H9 (cell line): ENCODE data around the gene SOSTDC1. TPM values are rescaled to one million over a fixed set of nuclear protein-coding genes. Genes with fewer than 3 reads are reported as not detected.
A peak's percentile ranks its signal among the peaks of the same experiment; 100 is the strongest.

Source experiments
- DNase-seq: peaks from one replicate; pipeline ENCODE4 v3.0.0-alpha.2; 2017
- H2AFZ ChIP-seq: one replicate; pipeline ENCODE4 v1.6.1; 2013; ENCODE audit warnings: mild to moderate bottlenecking, low read length, control low read depth, moderate library complexity
- H2AK5ac ChIP-seq: 2 replicates; pipeline ENCODE4 v1.6.1; 2013; ENCODE audit warnings: low read length, control low read depth, mixed read lengths; ENCODE audit not compliant: insufficient read length
- H2BK120ac ChIP-seq: one replicate; pipeline ENCODE4 v1.6.1; 2013; ENCODE audit warnings: low read depth, mild to moderate bottlenecking, low read length, control low read depth, inconsistent platforms; ENCODE audit not compliant: poor library complexity, severe bottlenecking
- H2BK12ac ChIP-seq: 2 replicates; pipeline ENCODE4 v1.6.1; 2013; ENCODE audit warnings: low read length, control low read depth, mixed read lengths, low read depth; ENCODE audit not compliant: insufficient read length
- H2BK15ac ChIP-seq: 2 replicates; pipeline ENCODE4 v1.6.1; 2013; ENCODE audit warnings: low read depth, low read length, control low read depth
- H2BK20ac ChIP-seq: one replicate; pipeline ENCODE4 v1.6.1; 2013; ENCODE audit warnings: low read depth, mild to moderate bottlenecking, low read length, control low read depth, inconsistent platforms; ENCODE audit not compliant: poor library complexity, severe bottlenecking
- H2BK5ac ChIP-seq: 2 replicates; pipeline ENCODE4 v1.6.1; 2013; ENCODE audit warnings: low read length, control low read depth, mixed read lengths; ENCODE audit not compliant: insufficient read length
- H3K14ac ChIP-seq: 2 replicates; pipeline ENCODE4 v1.6.1; 2013; ENCODE audit warnings: low read length, control low read depth; ENCODE audit not compliant: insufficient read depth
- H3K18ac ChIP-seq: 2 replicates; pipeline ENCODE4 v1.6.1; 2013; ENCODE audit warnings: low read depth, mild to moderate bottlenecking, mixed read lengths, low read length, control low read depth; ENCODE audit not compliant: insufficient read length
- H3K23ac ChIP-seq: 2 replicates; pipeline ENCODE4 v1.6.1; 2013; ENCODE audit warnings: low read length, control low read depth, mixed read lengths, low read depth; ENCODE audit not compliant: insufficient read length
- H3K23me2 ChIP-seq: 2 replicates; pipeline ENCODE4 v1.6.1; 2013; ENCODE audit warnings: low read depth, mild to moderate bottlenecking, mixed read lengths, low read length, control low read depth; ENCODE audit not compliant: insufficient read length, poor library complexity, severe bottlenecking
- H3K27ac ChIP-seq: 2 replicates; pipeline ENCODE4 v1.5.1; 2013; ENCODE audit warnings: low read length, control low read depth, mixed read lengths, low read depth; ENCODE audit not compliant: insufficient read length
- H3K27me3 ChIP-seq: 2 replicates; pipeline ENCODE4 v1.6.1; 2013; ENCODE audit warnings: low read length, control low read depth, inconsistent platforms; ENCODE audit not compliant: insufficient read depth
- H3K4ac ChIP-seq: 2 replicates; pipeline ENCODE4 v1.6.1; 2013; ENCODE audit warnings: low read depth, mild to moderate bottlenecking, control low read depth, inconsistent platforms, low read length, moderate library complexity
- H3K4me1 ChIP-seq: 2 replicates; pipeline ENCODE4 v1.6.1; 2013; ENCODE audit warnings: low read length, control low read depth, inconsistent platforms; ENCODE audit not compliant: insufficient read depth
- H3K4me2 ChIP-seq: 2 replicates; pipeline ENCODE4 v1.6.1; 2013; ENCODE audit warnings: low read length, control low read depth, mixed read lengths; ENCODE audit not compliant: insufficient read length, insufficient read depth
- H3K56ac ChIP-seq: 2 replicates; pipeline ENCODE4 v1.6.1; 2013; ENCODE audit warnings: low read depth, mild to moderate bottlenecking, mixed read lengths, low read length, control low read depth; ENCODE audit not compliant: insufficient read length
- H3K79me1 ChIP-seq: 2 replicates; pipeline ENCODE4 v1.6.1; 2013; ENCODE audit warnings: low read depth, mild to moderate bottlenecking, moderate library complexity, low read length, control low read depth, inconsistent platforms; ENCODE audit not compliant: insufficient read depth, poor library complexity, severe bottlenecking
- H3K79me2 ChIP-seq: 2 replicates; pipeline ENCODE4 v1.6.1; 2013; ENCODE audit warnings: low read length, control low read depth, inconsistent platforms; ENCODE audit not compliant: insufficient read depth
- H3K9ac ChIP-seq: 2 replicates; pipeline ENCODE4 v1.6.1; 2013; ENCODE audit warnings: low read length, control low read depth, mixed read lengths; ENCODE audit not compliant: insufficient read length; ENCODE audit errors: extremely low read depth
- H3K9me3 ChIP-seq: one replicate; pipeline ENCODE4 v1.6.1; 2013; ENCODE audit warnings: low read depth, low read length, inconsistent platforms; ENCODE audit not compliant: control insufficient read depth
- H3T11ph ChIP-seq: one replicate; pipeline ENCODE4 v1.6.1; 2013; ENCODE audit warnings: mild to moderate bottlenecking, low read length, control low read depth, inconsistent platforms
- H4K20me1 ChIP-seq: one replicate; pipeline ENCODE4 v1.6.1; 2013; ENCODE audit not compliant: control insufficient read depth, insufficient read length, insufficient read depth
- H4K5ac ChIP-seq: 2 replicates; pipeline ENCODE4 v1.6.1; 2013; ENCODE audit warnings: low read depth, mild to moderate bottlenecking, mixed read lengths, low read length, control low read depth; ENCODE audit not compliant: insufficient read length
- H4K8ac ChIP-seq: replicated peaks from 2 replicates; pipeline ENCODE4 v1.6.1; 2013; ENCODE audit warnings: low read length, control low read depth, mixed read lengths, low read depth; ENCODE audit not compliant: insufficient read length
- H4K91ac ChIP-seq: 2 replicates; pipeline ENCODE4 v1.6.1; 2013; ENCODE audit warnings: low read depth, mild to moderate bottlenecking, moderate library complexity, mixed read lengths, low read length, control low read depth; ENCODE audit not compliant: insufficient read length
- H3K27ac Mint-ChIP-seq, 3 experiments: 2 replicates in 2 of 3; 3 replicates in 1 of 3; pipeline ENCODE4 v1.8.0; 2020 to 2021; ENCODE audit warnings: mixed read lengths in 3 of 3, mild to moderate bottlenecking in 1 of 3, moderate library complexity in 1 of 3
- H3K27me3 Mint-ChIP-seq: 2 replicates; pipeline ENCODE4 v1.8.0; 2021; ENCODE audit warnings: low read depth, mild to moderate bottlenecking, moderate library complexity, mixed read lengths
- H3K36me3 Mint-ChIP-seq, 3 experiments: 2 replicates in 2 of 3; 3 replicates in 1 of 3; pipeline ENCODE4 v1.8.0; 2020 to 2021; ENCODE audit warnings: low read depth in 3 of 3, mixed read lengths in 3 of 3; ENCODE audit not compliant: insufficient read depth in 1 of 3
- H3K4me1 Mint-ChIP-seq, 2 experiments: 2 replicates each; pipeline ENCODE4 v1.8.0; 2020; ENCODE audit warnings: mixed read lengths in 2 of 2
- H3K4me3 Mint-ChIP-seq, 2 experiments: 2 replicates in 1 of 2; 3 replicates in 1 of 2; pipeline ENCODE4 v1.8.0; 2020 to 2021; ENCODE audit warnings: mild to moderate bottlenecking in 2 of 2, mixed read lengths in 2 of 2, moderate library complexity in 1 of 2
- H3K9me3 Mint-ChIP-seq, 2 experiments: 2 replicates in 1 of 2; 3 replicates in 1 of 2; pipeline ENCODE4 v1.8.0; 2020; ENCODE audit warnings: mild to moderate bottlenecking in 2 of 2, mixed read lengths in 2 of 2, moderate library complexity in 1 of 2
- WGBS: extraction: QIAGEN DNeasy Blood & Tissue Kit; methylation state at CpG from one replicate; pipeline ENCODE4 v1.1.7; 2013; ENCODE audit warnings: missing lambda C conversion rate, low lambda C conversion rate, mixed read lengths; ENCODE audit not compliant: insufficient read length; ENCODE audit errors: extremely low coverage; 5-methylcytosine and 5-hydroxymethylcytosine counted together
- total RNA-seq: library from RNA; stranded (reverse); gene quantifications from 2 replicates; pipeline ENCODE4 v1.2.1, GENCODE V29; 2021
- TF ChIP-seq, protein P1 (sequence below): fragments of 200-600 bp; sonication (generic); conservative IDR thresholded peaks from 3 replicates; pipeline ENCODE4 v1.8.0; 2021; ENCODE audit warnings: antibody characterized with exemption, mild to moderate bottlenecking

SOSTDC1 gene
- total RNA-seq, 1 experiment from 2014 or later: not detected

DNA sequence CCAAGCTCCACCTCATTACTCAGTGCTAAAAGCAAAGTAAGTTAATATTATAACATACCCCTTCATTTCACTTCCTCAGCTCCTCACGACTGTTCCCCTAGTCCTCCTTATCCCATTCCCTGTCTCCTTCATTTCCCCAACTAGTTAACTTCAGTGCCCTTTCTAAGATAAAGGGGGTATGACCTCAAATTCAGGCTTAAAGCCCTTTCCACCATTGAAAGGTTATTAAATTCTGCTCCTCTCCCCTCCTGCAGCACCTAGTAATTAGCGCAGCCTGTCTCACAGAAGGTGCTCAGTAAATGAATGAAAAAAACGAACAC, 45.2 kb downstream of the SOSTDC1 start:
- no peaks in the 10 kb centered on the region for H3K36me3 Mint-ChIP-seq
- Histone ChIP-seq H3K79me1 (no peaks in the 10 kb centered on the region), H4K91ac (no peak overlapping the region), H3K9ac (peak overlapping the region; percentile 16), H3K79me2 (no peaks in the 10 kb centered on the region), H3T11ph (no peak overlapping the region), H2BK15ac (no peak overlapping the region), H3K9me3 (no peaks in the 10 kb centered on the region), H3K27ac (no peak overlapping the region), H3K27me3 (no peaks in the 10 kb centered on the region), H4K8ac (no peak overlapping the region), H3K4me2 (peak overlapping the region; percentile 79), H3K4me1 (no peaks in the 10 kb centered on the region), H3K4ac (no peak overlapping the region), H3K14ac (no peak overlapping the region), H4K5ac (no peak overlapping the region), H2BK5ac (no peak overlapping the region), H2BK12ac (no peak overlapping the region), H2BK120ac (no peak overlapping the region), H3K23me2 (peaks cover 9% of the 10 kb centered on the region), H3K18ac (no peak overlapping the region), H2BK20ac (no peak overlapping the region), H3K56ac (no peak overlapping the region), H3K23ac (no peak overlapping the region), H2AFZ (peak overlapping the region; percentile 53), H4K20me1 (no peaks in the 10 kb centered on the region), H2AK5ac (no peak overlapping the region)
- peak overlapping the region; percentile 86 to 87 for H3K4me3 Mint-ChIP-seq
- no peaks in the 10 kb centered on the region for H3K9me3 Mint-ChIP-seq
- TF ChIP-seq, protein P1, sequence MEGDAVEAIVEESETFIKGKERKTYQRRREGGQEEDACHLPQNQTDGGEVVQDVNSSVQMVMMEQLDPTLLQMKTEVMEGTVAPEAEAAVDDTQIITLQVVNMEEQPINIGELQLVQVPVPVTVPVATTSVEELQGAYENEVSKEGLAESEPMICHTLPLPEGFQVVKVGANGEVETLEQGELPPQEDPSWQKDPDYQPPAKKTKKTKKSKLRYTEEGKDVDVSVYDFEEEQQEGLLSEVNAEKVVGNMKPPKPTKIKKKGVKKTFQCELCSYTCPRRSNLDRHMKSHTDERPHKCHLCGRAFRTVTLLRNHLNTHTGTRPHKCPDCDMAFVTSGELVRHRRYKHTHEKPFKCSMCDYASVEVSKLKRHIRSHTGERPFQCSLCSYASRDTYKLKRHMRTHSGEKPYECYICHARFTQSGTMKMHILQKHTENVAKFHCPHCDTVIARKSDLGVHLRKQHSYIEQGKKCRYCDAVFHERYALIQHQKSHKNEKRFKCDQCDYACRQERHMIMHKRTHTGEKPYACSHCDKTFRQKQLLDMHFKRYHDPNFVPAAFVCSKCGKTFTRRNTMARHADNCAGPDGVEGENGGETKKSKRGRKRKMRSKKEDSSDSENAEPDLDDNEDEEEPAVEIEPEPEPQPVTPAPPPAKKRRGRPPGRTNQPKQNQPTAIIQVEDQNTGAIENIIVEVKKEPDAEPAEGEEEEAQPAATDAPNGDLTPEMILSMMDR: no peak
- no peak for DNase-seq
- H3K4me1 Mint-ChIP-seq: peaks cover 17 to 19% of the 10 kb centered on the region in 2 experiments
- H3K27ac Mint-ChIP-seq: peak overlapping the region in 2 of 3 experiments; percentile 28 to 34; a peak in 3 of 7 replicates
- peaks cover 26% of the 10 kb centered on the region for H3K27me3 Mint-ChIP-seq
- WGBS: no CpG with 5 or more reads among the region's 3 CpGs
